Body of pancreas (tissue), 4 donors: ENCODE measurements around the gene PRDM16. TPM values are rescaled to one million over a fixed set of nuclear protein-coding genes. Genes with fewer than 3 reads are reported as not detected.
A peak's percentile ranks its signal among the peaks of the same experiment; 100 is the strongest.

Source experiments
- ATAC-seq: fragments of 150-250 bp; one replicate; pipeline ENCODE4 v1.9.1; 2016
- DNase-seq, 4 donors: peaks; one replicate each; pipeline ENCODE4 v3.0.0-alpha.2; 2019
- H3K27ac ChIP-seq, 4 donors: fragments of 200-600 bp; sonication (generic); 1 replicate in 3 of 4; 2 replicates in 1 of 4; pipeline versions ENCODE4 v1.5.1 to v1.6.1; 2016 to 2019; ENCODE audit warnings: mild to moderate bottlenecking in 1 of 4, mixed read lengths in 1 of 4, moderate library complexity in 1 of 4
- H3K27me3 ChIP-seq, 2 donors: fragments of 200-600 bp; sonication (generic); one replicate each; pipeline ENCODE4 v1.6.0; 2016; ENCODE audit warnings: mild to moderate bottlenecking in 1 of 2
- H3K36me3 ChIP-seq, 2 donors: fragments of 200-600 bp; sonication (generic); replicated peaks in 1 of 2; 2 replicates each; pipeline ENCODE4 v1.5.1; 2016; ENCODE audit warnings: low read depth in 2 of 2; ENCODE audit not compliant: insufficient read depth in 1 of 2
- H3K4me1 ChIP-seq: fragments of 200-600 bp; sonication (generic); one replicate; pipeline ENCODE4 v1.6.0; 2016
- H3K4me3 ChIP-seq, 2 donors: fragments of 200-600 bp; sonication (generic); 1 replicate in 1 of 2; 2 replicates in 1 of 2; pipeline ENCODE4 v1.5.1; 2016 to 2019
- H3K9me3 ChIP-seq, 3 donors: fragments of 200-600 bp; sonication (generic); 1 replicate in 2 of 3; 2 replicates in 1 of 3; pipeline ENCODE4 v1.5.1; 2016
- CTCF ChIP-seq, 7 experiments: fragments of 450-650 bp in 4 of 7; fragments of 200-600 bp in 3 of 7; sonication (generic) in 3 of 7; IDR thresholded peaks; one replicate each; pipeline ENCODE4 v1.5.1; 2016 to 2019; ENCODE audit warnings: antibody characterized with exemption in 7 of 7
- POLR2A ChIP-seq, 3 donors: fragments of 450-650 bp; IDR thresholded peaks; one replicate each; pipeline ENCODE4 v1.6.1; 2016; ENCODE audit warnings: antibody characterized with exemption in 3 of 3, mild to moderate bottlenecking in 2 of 3
- WGBS, 2 donors: methylation state at CpG; one replicate each; pipeline ENCODE4 v1.1.5; 2017; 5-methylcytosine and 5-hydroxymethylcytosine counted together
- intact Hi-C: fragments of 100-400 bp; cut with DNase I; formaldehyde crosslinking; loops from one replicate; pipeline ENCODE4 v1.15.1; 2023
- total RNA-seq, 2 donors: library from RNA; depleted of rRNA; stranded (reverse); fragments of >200 nt; gene quantifications; one replicate each; pipeline ENCODE4 v1.1.0, GENCODE V29; 2016

Gene PRDM16
- total RNA-seq, 2 donors from 2014 or later = 15.2 to 16.6 TPM

- intact Hi-C loops = no loop called here
- Histone ChIP-seq H3K9me3 (no peaks in the 10 kb centered on the region), H3K27me3 (no peaks in the 10 kb centered on the region), H3K4me3 (no peak overlapping the region), H3K36me3 (no peaks in the 10 kb centered on the region), H3K4me1 (peaks cover 15% of the 10 kb centered on the region), H3K27ac (no peak overlapping the region)
- TF ChIP-seq CTCF (IDR thresholded peaks at IDR 0.05) = no peak
- no peak for TF ChIP-seq POLR2A (IDR thresholded peaks at IDR 0.05)
- ATAC-seq (peak; percentile 45), DNase-seq (peak in 1 of 4 donors; percentile 53)
- WGBS, 2 donors = 49 to 52% methylated on average over 13 to 15 of the region's 15 CpGs
Measured at GRCh38 chr1:3230553-3230952, 161.6 kb downstream of the PRDM16 start.

- no peak for TF ChIP-seq POLR2A (IDR thresholded peaks at IDR 0.05)
- no peak for TF ChIP-seq CTCF (IDR thresholded peaks at IDR 0.05)
- WGBS, 2 donors = 78 to 81% methylated on average over 24 of the region's 24 CpGs
- DNase-seq = no peak
- no peak for ATAC-seq
- H3K36me3 ChIP-seq = no peaks in the 10 kb centered on the region
- no peak overlapping the region for H3K4me3 ChIP-seq
- intact Hi-C loops = no loop called here
- no peak overlapping the region for H3K27ac ChIP-seq
- no peaks in the 10 kb centered on the region for H3K27me3 ChIP-seq
- no peaks in the 10 kb centered on the region for H3K9me3 ChIP-seq
- peaks cover 20% of the 10 kb centered on the region for H3K4me1 ChIP-seq
Measured at GRCh38 chr1:3231245-3231644, 162.2 kb downstream of the PRDM16 start.

GRCh38 chr1:3231826-3232225, 162.8 kb downstream of the PRDM16 start:
- no peaks in the 10 kb centered on the region for H3K27me3 ChIP-seq
- no peak for DNase-seq
- H3K4me1 ChIP-seq = peaks cover 20% of the 10 kb centered on the region
- no peak for ATAC-seq
- intact Hi-C loops = no loop called here
- no peaks in the 10 kb centered on the region for H3K9me3 ChIP-seq
- TF ChIP-seq POLR2A (IDR thresholded peaks at IDR 0.05) = no peak
- no peak for TF ChIP-seq CTCF (IDR thresholded peaks at IDR 0.05)
- no peak overlapping the region for H3K4me3 ChIP-seq
- 81 to 88% methylated on average over 13 to 16 of the region's 16 CpGs for WGBS, 2 donors
- no peaks in the 10 kb centered on the region for H3K36me3 ChIP-seq
- H3K27ac ChIP-seq = no peak overlapping the region

- ATAC-seq (no peak), DNase-seq (no peak)
- Histone ChIP-seq H3K4me3 (no peak overlapping the region), H3K27ac (no peak overlapping the region), H3K27me3 (no peaks in the 10 kb centered on the region), H3K4me1 (peaks cover 20% of the 10 kb centered on the region), H3K9me3 (no peaks in the 10 kb centered on the region), H3K36me3 (no peaks in the 10 kb centered on the region)
- intact Hi-C loops = no loop called here
- TF ChIP-seq CTCF (IDR thresholded peaks at IDR 0.05) (no peak), POLR2A (IDR thresholded peaks at IDR 0.05) (no peak)
- 76 to 86% methylated on average over 12 to 15 of the region's 15 CpGs for WGBS, 2 donors
Measured at GRCh38 chr1:3233031-3233430, 164.0 kb downstream of the PRDM16 start.

- Histone ChIP-seq H3K27me3 (no peaks in the 10 kb centered on the region), H3K9me3 (no peaks in the 10 kb centered on the region), H3K4me1 (peaks cover 20% of the 10 kb centered on the region), H3K36me3 (no peaks in the 10 kb centered on the region), H3K27ac (no peak overlapping the region), H3K4me3 (no peak overlapping the region)
- ATAC-seq (no peak), DNase-seq (no peak)
- no peak for TF ChIP-seq CTCF (IDR thresholded peaks at IDR 0.05)
- TF ChIP-seq POLR2A (IDR thresholded peaks at IDR 0.05) = no peak
- intact Hi-C loops = no loop called here
- 68 to 82% methylated on average over 8 of the region's 8 CpGs for WGBS, 2 donors
Measured at GRCh38 chr1:3233551-3233950, 164.5 kb downstream of the PRDM16 start.
